Measurements from ENCODE around the gene MAP2K5.

Gene MAP2K5

GRCh38 chr15:67691450-67691849 is 148.9 kb downstream of the MAP2K5 start:
- no peak for TF ChIP-seq CTCF (conservative IDR thresholded peaks at IDR 0.05)

GRCh38 chr15:67692573-67692972 is 150.1 kb downstream of the MAP2K5 start:
- no peak for TF ChIP-seq CTCF (conservative IDR thresholded peaks at IDR 0.05)
- no peak overlapping the region for H3K27ac ChIP-seq

More at GRCh38 chr15:67691450-67691849, 148.9 kb downstream of the MAP2K5 start:
- H3K27ac ChIP-seq: no peak overlapping the region

GRCh38 chr15:67696087-67696486 is 153.6 kb downstream of the MAP2K5 start:
- H3K27ac ChIP-seq: no peak overlapping the region
- no peak for TF ChIP-seq CTCF (conservative IDR thresholded peaks at IDR 0.05)

GRCh38 chr15:67700023-67700422 is 157.5 kb downstream of the MAP2K5 start:
- no peak overlapping the region for H3K27ac ChIP-seq
- TF ChIP-seq CTCF (conservative IDR thresholded peaks at IDR 0.05): no peak

- no peak overlapping the region for H3K27ac ChIP-seq
- TF ChIP-seq CTCF (conservative IDR thresholded peaks at IDR 0.05): no peak
Measured at GRCh38 chr15:67701669-67702068, 159.2 kb downstream of the MAP2K5 start.

GRCh38 chr15:67707520-67708283 is 165.2 kb downstream of the MAP2K5 start:
- no peak for TF ChIP-seq CTCF (conservative IDR thresholded peaks at IDR 0.05)
- H3K27ac ChIP-seq: no peak overlapping the region

- H3K27ac ChIP-seq: no peak overlapping the region
- TF ChIP-seq CTCF (conservative IDR thresholded peaks at IDR 0.05): no peak
Measured at GRCh38 chr15:67708500-67708899, 166.0 kb downstream of the MAP2K5 start.
